Activated effector memory CD4-positive, alpha-beta T cell treated with Interleukin-2 at 50 U/mL for 16 hours (primary cell): Measurements from ENCODE around the gene MRPS9.

Source experiments
- DNase-seq: peaks from one replicate; pipeline ENCODE4 v3.0.0-alpha.2; 2020

Gene MRPS9

DNA sequence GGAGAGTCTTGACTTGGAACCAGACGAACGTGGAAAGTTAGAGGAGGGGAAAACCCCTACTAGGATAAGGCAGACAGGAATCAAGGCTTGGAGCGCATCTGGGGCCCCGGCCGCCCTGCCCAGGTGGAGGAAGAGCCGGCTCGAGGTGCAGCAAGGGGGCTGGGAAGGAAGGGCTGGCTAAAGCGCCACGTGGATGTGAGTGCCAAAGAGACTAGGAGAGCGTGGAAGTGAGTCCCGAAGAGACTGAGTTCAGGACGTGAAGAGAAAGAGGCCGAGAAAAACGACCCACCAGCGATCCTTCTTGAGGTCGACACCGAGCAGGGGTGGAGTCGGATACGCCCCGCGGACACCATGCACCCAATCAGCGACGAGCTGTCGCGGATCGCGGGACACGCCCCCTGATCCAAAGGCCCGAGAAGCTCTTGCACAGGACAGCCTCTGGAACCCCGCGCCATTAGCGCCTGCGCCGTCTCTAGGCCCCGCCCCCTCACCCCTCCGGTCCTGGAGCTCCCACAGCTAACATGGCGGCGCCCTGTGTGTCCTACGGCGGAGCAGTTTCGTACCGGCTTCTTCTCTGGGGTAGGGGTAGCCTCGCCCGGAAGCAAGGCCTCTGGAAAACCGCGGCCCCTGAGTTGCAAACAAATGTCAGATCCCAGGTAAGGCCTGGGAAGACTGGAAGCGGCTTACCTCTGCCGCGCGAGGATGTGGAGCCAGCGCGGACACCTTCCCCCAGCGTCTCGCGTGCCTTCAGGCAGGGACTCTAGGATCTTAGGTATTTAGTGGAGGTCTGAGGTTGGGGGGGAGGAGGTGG is at the start of gene MRPS9:
TSS of gene MRPS9 (plus strand) at position 498 of the 811 bp plus-strand sequence. CDS start at position 522, 24 bp downstream.
- DNase-seq, result peak; percentile 97

- no peak for DNase-seq
Observed at GRCh38 chr2:105005181-105005951, 32.5 kb upstream of the MRPS9 start.

DNA sequence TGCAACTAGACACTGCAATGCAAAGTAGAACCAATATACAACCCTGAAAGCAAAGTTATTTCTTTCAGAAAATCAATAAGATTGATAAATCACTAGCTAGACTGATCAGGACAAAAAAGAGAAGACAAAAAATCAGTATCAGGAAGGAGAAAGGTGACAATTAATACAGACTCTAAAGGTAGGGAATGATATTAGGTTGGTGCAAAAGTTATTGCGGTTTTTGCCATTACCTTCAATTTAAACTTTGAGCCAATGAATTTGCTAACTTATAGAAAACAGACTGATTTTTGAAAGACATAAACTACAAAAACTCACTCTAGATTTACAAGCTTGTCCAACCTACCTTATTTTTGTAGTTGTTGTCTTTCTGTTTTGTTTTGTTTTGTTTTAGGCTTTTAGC is 30.5 kb upstream of the MRPS9 start:
- no peak for DNase-seq

DNA sequence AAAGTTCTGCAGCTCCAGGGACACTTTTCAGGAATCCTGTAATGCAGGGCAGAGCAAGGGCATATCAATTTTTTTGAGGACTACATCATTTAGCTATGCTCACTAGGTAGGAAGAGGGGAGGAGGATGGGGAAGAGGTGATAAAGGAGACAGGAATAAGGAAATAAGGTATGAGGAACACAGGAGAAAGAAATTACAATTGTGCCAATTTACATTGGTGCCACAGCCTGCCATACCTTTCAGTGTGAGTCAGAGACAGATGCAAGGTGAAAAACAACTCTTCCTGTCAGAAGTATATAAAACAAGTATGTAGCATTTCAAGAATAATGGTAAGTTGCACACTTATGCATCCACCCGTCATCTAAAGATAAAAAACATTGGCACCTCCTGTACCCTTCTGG is 5.4 kb upstream of the MRPS9 start:
- no peak for DNase-seq

DNA sequence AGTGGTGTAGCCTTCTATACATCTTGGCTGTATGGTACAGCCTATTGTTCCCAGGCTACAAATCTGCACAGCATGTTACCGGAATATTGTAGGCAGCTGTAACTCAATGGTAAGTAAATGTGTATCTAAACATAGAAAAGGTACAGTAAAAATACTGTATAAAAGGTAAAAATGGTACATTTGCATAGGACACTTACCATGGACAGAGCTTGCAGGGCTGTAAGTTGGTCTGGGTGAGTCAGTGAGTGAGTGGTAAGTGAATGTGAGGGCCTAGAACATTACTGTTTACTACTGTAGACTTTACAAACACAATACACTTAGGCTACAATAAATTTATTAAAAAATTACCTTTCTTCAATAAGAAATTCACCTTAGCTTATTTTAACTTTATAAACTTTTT is 3.7 kb upstream of the MRPS9 start:
- no peak for DNase-seq

GRCh38 chr2:105038383-105039061 is 653 bp downstream of the MRPS9 start:
- DNase-seq, result no peak

- no peak for DNase-seq
Observed at GRCh38 chr2:105039559-105039958, 1.7 kb downstream of the MRPS9 start.

GRCh38 chr2:105042189-105042588 is 4.3 kb downstream of the MRPS9 start:
- DNase-seq, result no peak

- DNase-seq, result no peak
Observed at GRCh38 chr2:105052773-105053172, 14.9 kb downstream of the MRPS9 start.

DNA sequence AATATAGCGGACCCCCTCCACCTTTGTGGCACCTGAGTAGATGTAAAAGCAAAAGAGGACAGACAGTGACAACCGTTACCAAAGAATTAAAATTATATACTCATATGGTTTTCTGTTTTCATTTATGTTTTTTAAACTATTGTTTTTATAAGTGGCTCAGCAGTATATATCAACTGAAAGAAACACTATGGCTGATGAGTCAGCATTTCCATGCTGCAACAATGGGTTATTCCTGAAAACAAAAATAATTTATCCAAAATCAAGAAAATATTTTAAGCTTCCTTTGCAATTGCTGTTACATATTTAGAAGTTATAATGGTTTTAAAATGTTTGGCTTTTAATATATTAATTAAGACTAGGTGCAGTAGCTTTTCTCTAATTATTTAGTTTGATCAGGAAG is 17.7 kb downstream of the MRPS9 start:
- DNase-seq, result no peak

DNA sequence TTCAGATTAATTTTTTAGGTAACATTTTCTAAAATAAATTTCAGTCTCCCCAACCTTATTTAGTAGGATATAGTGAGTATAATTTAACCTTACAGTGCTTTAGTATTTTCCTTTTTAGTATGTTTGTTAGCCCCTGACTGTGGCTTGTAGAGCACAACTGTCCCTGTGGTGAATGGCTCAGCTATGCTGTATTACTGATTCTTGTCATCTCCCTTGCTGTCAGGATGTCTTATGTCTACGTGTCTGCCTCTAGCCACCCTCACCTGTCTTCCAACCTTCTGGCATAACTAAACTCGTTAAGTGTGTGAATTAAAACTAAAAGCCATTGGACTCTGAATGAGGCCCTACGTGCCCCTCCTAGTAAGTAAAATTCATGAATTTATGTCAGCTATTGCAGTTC is 18.4 kb downstream of the MRPS9 start:
- DNase-seq, result no peak

GRCh38 chr2:105057005-105057404 is 19.1 kb downstream of the MRPS9 start:
- no peak for DNase-seq

GRCh38 chr2:105061560-105061959 is 23.7 kb downstream of the MRPS9 start:
- no peak for DNase-seq

- no peak for DNase-seq
Observed at GRCh38 chr2:105062158-105062557, 24.3 kb downstream of the MRPS9 start.

DNA sequence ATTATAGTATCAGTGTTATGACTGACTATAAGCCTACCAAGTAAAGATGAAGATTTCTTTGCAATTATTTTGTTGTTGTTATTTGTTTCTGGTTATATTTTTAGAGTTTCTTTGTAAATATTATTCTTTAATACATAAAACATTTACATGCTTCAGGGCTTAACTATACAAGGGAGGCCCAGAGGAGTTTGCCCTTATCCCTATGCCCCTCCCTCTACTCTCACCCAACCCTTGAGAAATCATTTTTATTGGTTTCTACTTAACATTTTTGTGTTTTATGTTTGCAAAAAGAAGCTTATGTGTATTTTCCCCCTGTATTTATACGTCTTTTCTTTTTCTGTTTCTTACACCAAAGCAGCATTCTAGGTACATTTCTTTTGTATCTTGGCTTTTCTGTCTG is 30.5 kb downstream of the MRPS9 start:
- no peak for DNase-seq

GRCh38 chr2:105068875-105069274 is 31.0 kb downstream of the MRPS9 start:
- DNase-seq, result no peak

- no peak for DNase-seq
Observed at GRCh38 chr2:105070010-105070865, 32.4 kb downstream of the MRPS9 start.

DNA sequence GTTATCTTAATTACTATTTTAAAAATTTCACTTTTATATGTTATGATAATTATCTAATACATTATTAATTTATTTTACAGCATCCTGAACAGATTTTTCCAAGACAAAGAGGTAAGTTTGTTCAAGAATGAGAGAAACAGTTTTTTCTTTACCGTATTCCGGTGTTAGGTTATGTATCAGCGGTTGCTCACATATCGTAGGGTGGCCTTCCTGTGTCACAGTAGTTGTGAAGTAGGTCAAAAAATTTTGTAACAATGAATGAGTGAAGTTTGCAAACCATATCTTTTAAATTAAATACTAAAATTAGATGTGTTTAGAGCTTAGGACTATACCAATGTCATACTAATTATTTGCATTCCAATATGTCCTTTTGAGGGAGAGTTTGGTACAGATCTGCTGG is 33.5 kb downstream of the MRPS9 start:
- no peak for DNase-seq

DNA sequence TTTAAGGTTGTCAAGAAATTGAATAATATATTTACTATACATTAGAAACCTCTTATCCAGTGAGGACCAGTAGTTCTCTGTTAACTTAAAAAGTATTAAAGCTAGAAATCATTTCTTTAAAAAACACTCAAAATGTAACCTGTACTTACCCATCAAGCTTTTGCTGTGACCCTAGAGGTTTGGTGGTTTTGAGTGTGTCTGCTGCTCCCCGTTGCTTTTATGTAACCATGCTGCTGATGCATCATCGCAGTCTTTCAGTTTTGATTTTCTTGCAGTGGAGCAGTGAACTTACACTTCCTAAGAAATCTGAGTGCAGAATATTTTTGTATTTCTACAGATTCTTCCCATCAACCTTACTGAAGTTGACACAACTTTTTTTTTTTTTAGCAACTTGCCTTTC is 34.2 kb downstream of the MRPS9 start:
- DNase-seq, result no peak

DNA sequence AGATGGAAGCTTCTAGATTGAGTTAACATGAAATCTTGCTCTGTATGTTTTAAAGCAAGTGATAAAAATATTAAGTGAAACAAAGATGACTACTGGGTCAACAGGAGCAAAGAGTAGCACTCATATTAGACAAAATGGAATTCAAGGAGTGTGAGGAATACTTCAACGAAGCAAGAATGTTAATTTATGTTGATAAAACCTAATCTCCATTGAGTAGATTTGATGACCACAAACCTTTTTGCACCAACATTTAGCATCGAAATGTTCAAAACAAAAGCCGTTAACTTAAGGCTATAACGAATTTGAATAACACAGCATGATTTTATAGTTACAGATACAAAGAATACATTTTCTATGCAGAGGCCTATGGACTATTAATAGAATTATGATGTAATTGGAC is 35.7 kb downstream of the MRPS9 start:
- DNase-seq, result no peak

DNA sequence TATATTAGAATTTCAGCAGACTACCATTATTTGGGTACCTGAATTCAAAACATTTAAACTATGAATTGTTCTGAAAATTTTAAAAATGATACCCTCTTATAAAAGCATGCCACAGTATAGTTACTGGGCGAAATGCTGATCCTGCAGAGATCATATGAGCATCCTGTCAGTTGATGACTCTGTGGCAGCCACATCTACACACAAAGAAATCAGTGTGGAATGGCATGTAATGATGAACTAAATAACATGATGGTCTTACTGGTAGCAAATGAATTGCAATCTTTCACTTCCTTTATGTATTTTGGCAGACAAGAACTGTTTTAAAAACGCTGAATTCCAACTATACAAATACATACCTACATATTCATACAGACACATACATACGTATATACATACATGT is 38.3 kb downstream of the MRPS9 start:
- DNase-seq, result no peak

DNA sequence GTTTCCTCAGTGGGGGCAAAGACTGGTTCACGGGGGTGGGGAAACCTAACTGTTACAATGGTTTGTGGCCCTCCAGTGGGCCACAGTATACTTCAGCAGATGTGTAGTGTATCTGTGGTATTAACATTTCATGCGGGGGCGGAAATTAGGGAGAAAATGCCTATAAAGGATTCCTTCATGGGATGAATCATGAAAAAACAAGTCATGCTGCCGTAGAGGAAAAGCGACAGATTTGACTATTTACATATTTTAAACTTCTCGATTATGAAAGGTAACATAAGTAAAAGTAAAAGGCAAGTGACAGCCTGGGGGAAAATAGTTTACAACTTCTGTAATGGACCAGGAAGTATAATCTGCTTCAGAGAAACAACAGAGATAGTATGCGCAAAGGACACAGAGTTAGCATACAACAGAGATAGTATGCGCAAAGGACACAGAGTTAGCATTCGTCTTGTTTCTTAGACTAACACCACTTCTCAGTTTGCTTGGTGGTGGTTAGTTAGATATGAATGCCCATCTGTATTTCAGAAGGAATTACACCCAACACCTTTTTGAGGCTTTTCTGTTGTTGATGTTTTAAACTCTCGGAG is 41.1 kb downstream of the MRPS9 start:
- no peak for DNase-seq
